ENCODE data around the gene MAP3K4. TPM values are rescaled to one million over a fixed set of nuclear protein-coding genes. Genes with fewer than 3 reads are reported as not detected.

MAP3K4 gene
- total RNA-seq, 4 donors from 2014 or later: 22.8 to 33.8 (median 30.4) TPM

GRCh38 chr6:160995271-160995670 lies 3.7 kb downstream of the MAP3K4 start:
- H3K4me3 ChIP-seq (ENCODE audit: low read depth, poor library complexity, severe bottlenecking): no peak overlapping the region
- intact Hi-C loops (cut with DNase I; ENCODE audit: low total_unique reads): no loop called here
- TF ChIP-seq CTCF (IDR thresholded peaks at IDR 0.05) (no peak), POLR2A (IDR thresholded peaks at IDR 0.05) (no peak)
- no peak for DNase-seq (ENCODE audit: low spot score in 2 of 2)
- 57 to 58% methylated on average over 1 of the region's 1 CpG for WGBS, 2 donors

GRCh38 chr6:160996131-160996601 lies 4.6 kb downstream of the MAP3K4 start:
- DNase-seq (ENCODE audit: low spot score in 2 of 2): no peak
- H3K4me3 ChIP-seq (ENCODE audit: low read depth, poor library complexity, severe bottlenecking): no peak overlapping the region
- WGBS, 2 donors: 66 to 68% methylated on average over 4 of the region's 4 CpGs
- TF ChIP-seq POLR2A (IDR thresholded peaks at IDR 0.05) (no peak), CTCF (IDR thresholded peaks at IDR 0.05) (no peak)
- intact Hi-C loops (cut with DNase I; ENCODE audit: low total_unique reads): no loop called here

GRCh38 chr6:160998217-160998616 lies 6.6 kb downstream of the MAP3K4 start:
- no peak overlapping the region for H3K4me3 ChIP-seq (ENCODE audit: low read depth, poor library complexity, severe bottlenecking)
- WGBS, 2 donors: 94 to 95% methylated on average over 3 of the region's 3 CpGs
- intact Hi-C loops (cut with DNase I; ENCODE audit: low total_unique reads): no loop called here
- DNase-seq (ENCODE audit: low spot score in 2 of 2): no peak
- no peak for TF ChIP-seq CTCF (IDR thresholded peaks at IDR 0.05)
- TF ChIP-seq POLR2A (IDR thresholded peaks at IDR 0.05): no peak

GRCh38 chr6:160998766-160999165 lies 7.2 kb downstream of the MAP3K4 start:
- 47 to 64% methylated on average over 4 of the region's 4 CpGs for WGBS, 2 donors
- H3K4me3 ChIP-seq (ENCODE audit: low read depth, poor library complexity, severe bottlenecking): no peak overlapping the region
- no peak for DNase-seq (ENCODE audit: low spot score in 2 of 2)
- TF ChIP-seq CTCF (IDR thresholded peaks at IDR 0.05) (no peak), POLR2A (IDR thresholded peaks at IDR 0.05) (no peak)
- intact Hi-C loops (cut with DNase I; ENCODE audit: low total_unique reads): no loop called here

- H3K4me3 ChIP-seq (ENCODE audit: low read depth, poor library complexity, severe bottlenecking): no peak overlapping the region
- TF ChIP-seq CTCF (IDR thresholded peaks at IDR 0.05) (no peak), POLR2A (IDR thresholded peaks at IDR 0.05) (no peak)
- WGBS, 2 donors: 84 to 86% methylated on average over 7 of the region's 7 CpGs
- no peak for DNase-seq (ENCODE audit: low spot score in 2 of 2)
- intact Hi-C loops (cut with DNase I; ENCODE audit: low total_unique reads): no loop called here
Observed at GRCh38 chr6:160999516-160999915, 7.9 kb downstream of the MAP3K4 start.

GRCh38 chr6:161000632-161001031 lies 9.1 kb downstream of the MAP3K4 start:
- 93 to 98% methylated on average over 1 of the region's 1 CpG for WGBS, 2 donors
- intact Hi-C loops (cut with DNase I; ENCODE audit: low total_unique reads): no loop called here
- TF ChIP-seq POLR2A (IDR thresholded peaks at IDR 0.05): no peak
- no peak for TF ChIP-seq CTCF (IDR thresholded peaks at IDR 0.05)
- H3K4me3 ChIP-seq (ENCODE audit: low read depth, poor library complexity, severe bottlenecking): no peak overlapping the region
- DNase-seq (ENCODE audit: low spot score in 2 of 2): no peak

Measured in lower leg skin (tissue), 4 donors.